GM03348 (cell line): Measurements from ENCODE around the gene RGS9BP.
"Not testable (repeated sequence)": the region's sequence is repeated elsewhere in the genome, so short reads cannot be mapped to it uniquely, and the experiment has no call there.

ENCODE experiments used
- DNase-seq: peaks from one replicate; pipeline ENCODE4 v3.0.0; 2012; ENCODE audit warnings: low spot score

RGS9BP gene

GRCh38 chr19:32675720-32676185 is at the start of gene RGS9BP:
Gene RGS9BP (plus strand): TSS chr19:32675848. CDS start chr19:32676264, 416 bp downstream.
- DNase-seq, result peak; percentile 95

- no peak for DNase-seq
These were observed 48.7 kb upstream of the RGS9BP start for GRCh38 chr19:32626969-32627368.

GRCh38 chr19:32627714-32628270 is 47.9 kb upstream of the RGS9BP start:
- no peak for DNase-seq

GRCh38 chr19:32630338-32630737 is 45.3 kb upstream of the RGS9BP start:
- no peak for DNase-seq

GRCh38 chr19:32631381-32631780 is 44.3 kb upstream of the RGS9BP start:
- DNase-seq, result no peak

GRCh38 chr19:32637480-32637879 is 38.2 kb upstream of the RGS9BP start:
- no peak for DNase-seq

- no peak for DNase-seq
These were observed 37.0 kb upstream of the RGS9BP start for GRCh38 chr19:32638625-32639024.

GRCh38 chr19:32642771-32643170 is 32.9 kb upstream of the RGS9BP start:
- no peak for DNase-seq

- no peak for DNase-seq
These were observed 29.1 kb upstream of the RGS9BP start for GRCh38 chr19:32646556-32646955.

GRCh38 chr19:32647361-32647760 is 28.3 kb upstream of the RGS9BP start:
- DNase-seq, result no peak

GRCh38 chr19:32649751-32650150 is 25.9 kb upstream of the RGS9BP start:
- DNase-seq, result no peak

GRCh38 chr19:32650671-32651070 is 25.0 kb upstream of the RGS9BP start:
- no peak for DNase-seq

GRCh38 chr19:32651729-32652140 is 23.9 kb upstream of the RGS9BP start:
- DNase-seq, result no peak

- DNase-seq, result not testable (repeated sequence)
These were observed 23.3 kb upstream of the RGS9BP start for GRCh38 chr19:32652331-32652730.

GRCh38 chr19:32652894-32653598 is 22.6 kb upstream of the RGS9BP start:
- DNase-seq, result no peak

- no peak for DNase-seq
These were observed 22.1 kb upstream of the RGS9BP start for GRCh38 chr19:32653599-32653915.

- DNase-seq, result not testable (repeated sequence)
These were observed 19.3 kb upstream of the RGS9BP start for GRCh38 chr19:32656379-32656778.

GRCh38 chr19:32658075-32658474 is 17.6 kb upstream of the RGS9BP start:
- no peak for DNase-seq

GRCh38 chr19:32658527-32658926 is 17.1 kb upstream of the RGS9BP start:
- DNase-seq, result no peak

GRCh38 chr19:32661318-32661717 is 14.3 kb upstream of the RGS9BP start:
- no peak for DNase-seq

- DNase-seq, result no peak
These were observed 13.5 kb upstream of the RGS9BP start for GRCh38 chr19:32662186-32662585.

- no peak for DNase-seq
These were observed 9.6 kb upstream of the RGS9BP start for GRCh38 chr19:32666084-32666483.

- no peak for DNase-seq
These were observed 6.3 kb upstream of the RGS9BP start for GRCh38 chr19:32669310-32669709.
